Esophagus squamous epithelium (tissue), 4 donors: ENCODE data around the gene PVALEF.

Experiments
- CTCF ChIP-seq, 6 experiments: fragments of 450-650 bp in 4 of 6; fragments of 200-600 bp in 2 of 6; sonication (generic) in 2 of 6; IDR thresholded peaks; one replicate each; pipeline ENCODE4 v1.5.1; 2016 to 2019; ENCODE audit warnings: antibody characterized with exemption in 6 of 6, mild to moderate bottlenecking in 4 of 6, moderate library complexity in 4 of 6
- POLR2A ChIP-seq, 4 donors: fragments of 450-650 bp; IDR thresholded peaks; one replicate each; pipeline ENCODE4 v1.6.1; 2017; ENCODE audit warnings: antibody characterized with exemption in 4 of 4, mild to moderate bottlenecking in 4 of 4, moderate library complexity in 3 of 4

GRCh38 chr17:81210466-81210865 is 45.2 kb downstream of the PVALEF start:
- TF ChIP-seq CTCF (IDR thresholded peaks at IDR 0.05): no peak
- no peak for TF ChIP-seq POLR2A (IDR thresholded peaks at IDR 0.05)
